Transverse colon (tissue), 4 donors: Measurements from ENCODE around the gene ANKLE1. TPM values are rescaled to one million over a fixed set of nuclear protein-coding genes. Genes with fewer than 3 reads are reported as not detected.

Experiments used
- DNase-seq: peaks from one replicate; pipeline ENCODE4 v3.0.0-alpha.2; 2019
- H3K27ac ChIP-seq, 4 donors: fragments of 200-600 bp; sonication (generic); 2 replicates each; pipeline ENCODE4 v1.5.1; 2016 to 2018; ENCODE audit warnings: inconsistent platforms in 4 of 4
- H3K27me3 ChIP-seq: fragments of 200-600 bp; sonication (generic); 2 replicates; pipeline ENCODE4 v1.5.1; 2017; ENCODE audit warnings: inconsistent platforms
- H3K36me3 ChIP-seq, 4 donors: fragments of 200-600 bp; sonication (generic); 2 replicates each; pipeline ENCODE4 v1.5.1; 2017 to 2019; ENCODE audit warnings: inconsistent platforms in 4 of 4
- H3K4me1 ChIP-seq, 4 donors: fragments of 200-600 bp; sonication (generic); 2 replicates each; pipeline ENCODE4 v1.5.1; 2017 to 2020; ENCODE audit warnings: inconsistent platforms in 4 of 4
- H3K4me3 ChIP-seq, 4 donors: fragments of 200-600 bp; sonication (generic); 1 replicate in 1 of 4; 2 replicates in 3 of 4; pipeline versions ENCODE4 v1.5.1 to v1.6.1; 2017 to 2019; ENCODE audit warnings: inconsistent platforms in 4 of 4
- H3K9me3 ChIP-seq, 2 donors: fragments of 200-600 bp; sonication (generic); 2 replicates each; pipeline ENCODE4 v1.5.1; 2017 to 2019; ENCODE audit warnings: inconsistent platforms in 2 of 2
- EP300 ChIP-seq: sonication (generic); formaldehyde crosslinking; IDR thresholded peaks from one replicate; pipeline ENCODE4 v1.6.1; 2017; ENCODE audit warnings: antibody characterized with exemption, low read depth
- POLR2A ChIP-seq: fragments of 450-650 bp; IDR thresholded peaks from one replicate; pipeline ENCODE4 v1.6.1; 2016; ENCODE audit warnings: antibody characterized with exemption, mild to moderate bottlenecking, moderate library complexity
- POLR2AphosphoS5 ChIP-seq, 3 donors: sonication (generic); formaldehyde crosslinking; IDR thresholded peaks; one replicate each; pipeline ENCODE4 v1.6.1; 2016; ENCODE audit warnings: antibody characterized with exemption in 3 of 3
- WGBS, 2 donors: methylation state at CpG; one replicate each; pipeline ENCODE4 v1.1.5; 2018; ENCODE audit warnings: low coverage in 1 of 2; 5-methylcytosine and 5-hydroxymethylcytosine counted together
- in situ Hi-C, 4 donors: fragments of 200-750 bp; cut with MboI; loops; one replicate each; pipeline versions ENCODE4 v1.15.0 to v1.15.1; 2017; ENCODE audit warnings: low sequenced_read_pairs in 3 of 4, low pct_ligation_motif_present in 1 of 4, low pct_unique_long_range_greater_than_20kb in 1 of 4
- intact Hi-C: fragments of 100-400 bp; cut with DNase I; formaldehyde crosslinking; loops from one replicate; pipeline ENCODE4 v1.15.1; 2023; ENCODE audit warnings: low total_unique reads
- total RNA-seq, 4 donors: library from RNA; depleted of rRNA; stranded (reverse); fragments of >200 nt; gene quantifications; one replicate each; pipeline ENCODE4 v1.1.0, GENCODE V29; 2016
- TF ChIP-seq, protein P1 (sequence below), 5 experiments: fragments of 200-600 bp in 3 of 5; fragments of 450-650 bp in 2 of 5; sonication (generic) in 3 of 5; IDR thresholded peaks; 1 replicate in 2 of 5; 2 replicates in 3 of 5; pipeline ENCODE4 v1.5.1; 2016 to 2017; ENCODE audit warnings: antibody characterized with exemption in 5 of 5, inconsistent platforms in 3 of 5, mild to moderate bottlenecking in 2 of 5, moderate library complexity in 1 of 5

The ANKLE1 gene
- total RNA-seq, 4 donors from 2014 or later: 0.20 to 0.48 TPM; not detected in 2

DNA sequence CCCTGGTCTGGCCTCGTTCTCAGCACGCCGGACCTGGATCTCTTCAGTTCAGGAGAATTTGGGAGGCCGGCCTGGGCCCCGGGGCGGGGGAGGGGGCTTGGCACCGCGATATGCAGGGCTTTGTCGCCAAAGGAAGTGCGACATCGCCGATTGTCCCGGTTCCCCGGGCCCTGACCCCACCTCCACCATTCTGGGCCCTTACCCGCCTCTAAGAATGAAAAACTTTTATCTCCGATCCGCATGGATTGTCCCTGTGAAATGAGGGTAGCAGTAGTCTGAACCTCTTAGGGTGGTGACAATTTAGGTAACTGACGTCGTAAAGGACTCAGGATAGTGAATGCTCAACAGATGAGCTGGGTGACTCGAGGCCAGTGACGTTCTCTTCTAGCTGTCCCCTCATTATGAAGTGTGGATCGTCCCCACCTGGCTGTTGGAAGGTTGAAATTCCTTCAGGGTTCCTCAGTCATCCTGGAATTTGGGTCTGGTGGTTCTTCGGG, 28.3 kb downstream of the ANKLE1 start:
- H3K4me3 ChIP-seq: peak overlapping the region; percentile 62 to 92 (median 80)
- WGBS, 2 donors: 0 to 8% methylated on average over 8 to 23 of the region's 23 CpGs
- peaks cover 0 to 12% (median 5%) of the 10 kb centered on the region in 4 donors for H3K36me3 ChIP-seq
- intact Hi-C loops: no loop called here
- peaks cover 21 to 51% (median 34%) of the 10 kb centered on the region in 4 donors for H3K4me1 ChIP-seq
- no peaks in the 10 kb centered on the region for H3K9me3 ChIP-seq
- no peaks in the 10 kb centered on the region for H3K27me3 ChIP-seq
- DNase-seq: no peak
- TF ChIP-seq POLR2A (no peak), EP300 (no peak), POLR2AphosphoS5 (IDR thresholded peaks at IDR 0.05) (no peak)
- TF ChIP-seq, protein P1, sequence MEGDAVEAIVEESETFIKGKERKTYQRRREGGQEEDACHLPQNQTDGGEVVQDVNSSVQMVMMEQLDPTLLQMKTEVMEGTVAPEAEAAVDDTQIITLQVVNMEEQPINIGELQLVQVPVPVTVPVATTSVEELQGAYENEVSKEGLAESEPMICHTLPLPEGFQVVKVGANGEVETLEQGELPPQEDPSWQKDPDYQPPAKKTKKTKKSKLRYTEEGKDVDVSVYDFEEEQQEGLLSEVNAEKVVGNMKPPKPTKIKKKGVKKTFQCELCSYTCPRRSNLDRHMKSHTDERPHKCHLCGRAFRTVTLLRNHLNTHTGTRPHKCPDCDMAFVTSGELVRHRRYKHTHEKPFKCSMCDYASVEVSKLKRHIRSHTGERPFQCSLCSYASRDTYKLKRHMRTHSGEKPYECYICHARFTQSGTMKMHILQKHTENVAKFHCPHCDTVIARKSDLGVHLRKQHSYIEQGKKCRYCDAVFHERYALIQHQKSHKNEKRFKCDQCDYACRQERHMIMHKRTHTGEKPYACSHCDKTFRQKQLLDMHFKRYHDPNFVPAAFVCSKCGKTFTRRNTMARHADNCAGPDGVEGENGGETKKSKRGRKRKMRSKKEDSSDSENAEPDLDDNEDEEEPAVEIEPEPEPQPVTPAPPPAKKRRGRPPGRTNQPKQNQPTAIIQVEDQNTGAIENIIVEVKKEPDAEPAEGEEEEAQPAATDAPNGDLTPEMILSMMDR (IDR thresholded peaks at IDR 0.05): no peak
- in situ Hi-C loops: no loop called here
- peak overlapping the region; percentile 80 to 87 (median 85) for H3K27ac ChIP-seq

DNA sequence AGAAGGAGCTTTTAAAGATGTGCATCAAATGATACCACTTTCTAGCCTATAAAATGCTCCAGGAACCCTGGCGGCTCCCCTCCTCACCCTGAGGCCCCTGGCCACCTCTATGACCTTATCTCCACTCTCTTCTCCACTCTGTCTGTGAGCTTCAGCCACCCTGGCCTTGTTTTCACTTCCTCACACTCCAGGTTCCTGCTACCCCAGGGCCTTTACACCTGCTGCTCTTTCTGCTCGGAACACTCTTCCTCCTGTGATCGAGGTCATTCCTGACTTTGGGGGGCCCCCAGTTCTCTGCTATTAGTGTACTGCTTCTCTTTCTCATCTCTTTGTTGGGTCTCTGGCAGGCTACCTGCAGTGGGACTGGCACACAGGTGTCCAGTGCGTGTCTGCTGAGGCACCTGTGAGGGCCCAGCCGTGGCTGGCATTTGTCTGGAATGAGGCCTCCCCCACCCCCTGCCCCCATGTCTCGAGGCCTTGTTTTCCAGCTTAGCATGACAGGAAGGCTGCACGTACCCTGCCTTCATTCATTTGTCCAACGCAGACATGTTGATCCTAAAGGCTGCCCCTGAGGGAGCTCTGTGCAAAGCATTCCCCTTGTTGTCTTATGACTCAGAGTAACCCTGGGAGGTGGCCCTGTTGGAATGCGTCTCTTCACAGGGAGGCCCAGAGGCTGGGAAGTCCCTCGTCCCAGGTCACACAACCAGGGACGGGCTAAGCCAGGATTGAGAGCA, 29.9 kb downstream of the ANKLE1 start:
- Histone ChIP-seq H3K9me3 (no peaks in the 10 kb centered on the region), H3K4me3 (no peak overlapping the region), H3K27me3 (no peaks in the 10 kb centered on the region), H3K36me3 (peaks cover 0 to 20% (median 9%) of the 10 kb centered on the region in 4 donors), H3K27ac (no peak overlapping the region), H3K4me1 (peaks cover 17 to 43% (median 26%) of the 10 kb centered on the region in 4 donors)
- in situ Hi-C loops (no loop called here), intact Hi-C loops (no loop called here)
- no peak for TF ChIP-seq POLR2A
- TF ChIP-seq, protein P1 (IDR thresholded peaks at IDR 0.05): no peak
- TF ChIP-seq EP300: no peak
- TF ChIP-seq POLR2AphosphoS5 (IDR thresholded peaks at IDR 0.05): no peak
- 69% methylated on average over 9 of the region's 11 CpGs; no CpG with 5 or more reads in 1 of the 2 donors for WGBS, 2 donors
- no peak for DNase-seq

DNA sequence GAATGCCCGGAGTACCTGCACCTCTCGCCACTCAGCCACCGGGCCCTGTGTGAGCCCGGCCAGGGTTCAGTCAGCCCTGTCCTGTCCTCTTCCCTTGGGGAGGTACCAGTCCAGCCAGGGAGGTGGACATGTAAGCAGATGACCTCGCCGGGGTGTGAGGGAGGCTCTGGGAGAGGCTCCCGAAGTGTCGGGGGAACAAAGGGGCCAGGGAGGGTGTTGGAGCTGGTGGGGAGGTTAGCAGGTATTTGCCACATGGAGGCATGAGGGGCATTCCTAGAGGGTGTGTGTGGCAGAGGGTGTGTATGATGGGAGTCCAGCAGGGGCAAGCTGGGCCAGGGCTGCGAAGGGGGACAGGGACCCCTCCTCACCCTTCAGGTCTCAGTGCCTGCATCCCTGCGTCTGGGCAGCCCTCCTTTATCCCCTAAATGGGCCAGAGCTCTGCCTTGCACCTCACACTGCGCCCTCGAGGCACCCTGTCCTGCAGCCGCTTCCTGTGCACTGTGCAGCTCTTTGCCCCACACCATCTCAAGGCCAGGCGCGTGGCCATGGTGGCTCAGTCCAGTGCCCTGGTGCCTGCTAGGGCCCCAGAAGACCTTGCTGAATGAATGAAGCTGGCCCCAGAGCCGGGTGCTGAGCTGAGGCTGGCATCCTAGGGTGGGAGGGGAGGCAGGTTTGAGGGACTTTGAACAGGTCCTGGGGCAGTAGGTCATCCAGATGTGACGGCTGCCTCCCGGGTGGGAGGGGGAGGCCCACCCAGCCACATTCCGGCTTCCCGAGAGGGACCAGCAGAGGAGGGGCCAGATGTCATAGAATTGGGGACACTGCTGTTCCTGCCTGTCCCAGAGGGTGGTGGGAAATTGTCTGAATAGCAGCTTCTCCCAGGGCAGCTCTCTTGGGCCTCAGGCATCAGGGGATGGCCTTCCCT, 30.8 kb downstream of the ANKLE1 start:
- DNase-seq: no peak
- Histone ChIP-seq H3K4me1 (peaks cover 11 to 40% (median 22%) of the 10 kb centered on the region in 4 donors), H3K9me3 (no peaks in the 10 kb centered on the region), H3K27me3 (no peaks in the 10 kb centered on the region), H3K4me3 (no peak overlapping the region), H3K27ac (no peak overlapping the region), H3K36me3 (peaks cover 0 to 20% (median 9%) of the 10 kb centered on the region in 4 donors)
- TF ChIP-seq POLR2AphosphoS5 (IDR thresholded peaks at IDR 0.05) (no peak), EP300 (no peak), POLR2A (no peak)
- TF ChIP-seq, protein P1 (IDR thresholded peaks at IDR 0.05): no peak
- intact Hi-C loops: no loop called here
- 84 to 90% methylated on average over 2 to 14 of the region's 20 CpGs for WGBS, 2 donors
- in situ Hi-C loops: no loop called here

DNA sequence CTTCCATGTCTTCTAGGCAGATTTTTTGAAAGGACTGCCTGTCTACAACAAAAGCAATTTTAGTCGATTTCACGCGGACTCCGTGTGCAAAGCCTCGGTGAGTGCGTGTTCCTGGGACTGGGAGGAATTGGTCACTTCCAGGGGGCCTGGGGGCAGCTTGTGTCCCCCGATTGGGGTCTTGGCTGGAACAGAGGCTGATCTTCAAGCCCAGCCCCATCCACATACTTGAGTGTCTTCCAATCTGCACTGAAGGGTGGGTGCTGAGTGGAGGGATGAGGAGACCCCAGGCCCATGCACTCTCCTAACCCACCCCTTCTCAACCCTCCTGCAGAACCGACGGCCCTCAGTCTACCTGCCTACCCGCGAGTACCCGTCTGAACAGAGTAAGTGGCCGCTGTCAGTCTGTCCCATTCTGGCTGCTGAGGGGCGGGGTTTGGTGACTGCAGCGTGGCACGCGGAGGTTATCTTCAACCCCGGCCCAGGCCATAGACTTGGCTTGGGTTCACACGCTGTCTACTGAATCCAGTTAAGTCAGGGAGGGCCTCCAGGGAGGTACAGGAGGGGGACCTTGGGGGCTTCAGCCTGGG, 32.4 kb downstream of the ANKLE1 start:
- peaks cover 11 to 35% (median 22%) of the 10 kb centered on the region in 4 donors for H3K4me1 ChIP-seq
- in situ Hi-C loops: no loop called here
- DNase-seq: no peak
- no peak overlapping the region for H3K27ac ChIP-seq
- no peaks in the 10 kb centered on the region for H3K9me3 ChIP-seq
- H3K36me3 ChIP-seq: peaks cover 0 to 21% (median 10%) of the 10 kb centered on the region in 4 donors
- intact Hi-C loops: no loop called here
- H3K27me3 ChIP-seq: no peaks in the 10 kb centered on the region
- H3K4me3 ChIP-seq: no peak overlapping the region
- TF ChIP-seq EP300: no peak
- TF ChIP-seq, protein P1 (IDR thresholded peaks at IDR 0.05): no peak
- TF ChIP-seq POLR2A: no peak
- TF ChIP-seq POLR2AphosphoS5 (IDR thresholded peaks at IDR 0.05): no peak
- WGBS, 2 donors: 92% methylated on average over 18 of the region's 19 CpGs; no CpG with 5 or more reads in 1 of the 2 donors
